ENCODE results near the gene ZNF839.
"Not testable (repeated sequence)": the region's sequence is repeated elsewhere in the genome, so short reads cannot be mapped to it uniquely, and the experiment has no call there.

The ZNF839 gene

DNA sequence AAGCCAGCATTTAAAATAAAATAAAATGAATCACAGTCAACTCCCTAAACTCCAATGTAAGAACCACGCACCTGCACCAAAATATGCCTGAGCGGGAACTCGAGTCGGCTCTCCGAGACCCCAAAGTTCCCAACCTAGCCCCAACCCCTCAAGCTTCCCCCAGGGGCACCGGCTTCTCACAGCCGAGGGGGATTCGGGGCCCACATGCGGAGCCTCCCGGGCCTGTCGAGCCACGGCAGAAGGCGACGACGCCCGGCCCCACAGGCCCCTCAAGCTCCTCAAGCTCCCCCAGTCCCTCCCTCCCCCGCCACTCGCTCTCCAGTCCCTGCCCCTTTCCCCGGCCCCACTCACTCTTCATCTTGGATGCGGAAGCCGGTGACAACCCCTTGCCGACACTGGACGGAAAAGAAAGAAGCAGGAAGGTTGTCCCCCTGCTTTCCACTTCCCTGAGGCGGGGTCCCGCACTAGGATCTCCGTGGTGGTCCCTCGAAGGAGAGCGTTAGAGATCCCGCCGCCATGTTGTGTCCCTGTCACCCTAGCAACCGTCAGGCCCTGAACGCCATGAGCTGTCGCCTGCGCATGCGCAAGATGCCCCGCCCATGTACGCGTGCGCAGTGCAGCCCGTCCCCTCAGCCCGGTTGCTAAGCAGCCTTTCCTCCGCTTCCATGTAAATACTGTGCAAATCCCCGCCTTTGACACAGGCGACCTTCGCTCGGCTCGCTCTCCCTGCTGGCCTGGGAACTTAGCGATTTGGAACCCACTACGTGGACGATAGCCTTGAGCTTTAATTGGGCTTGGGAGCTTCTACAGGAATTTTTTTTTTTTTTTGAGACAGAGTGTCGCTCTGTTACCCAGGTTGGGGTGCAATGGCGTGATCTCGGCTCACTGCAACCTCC lies 14.7 kb upstream of the ZNF839 start, which contains the start of gene MOK:
TSS of gene MOK (minus strand) at position 554 of the 896 bp plus-strand sequence. CDS start at position 358, 196 bp downstream.
- DNase-seq (ENCODE audit: extremely low spot score, insufficient read length, low read depth) = peak; percentile 97

DNA sequence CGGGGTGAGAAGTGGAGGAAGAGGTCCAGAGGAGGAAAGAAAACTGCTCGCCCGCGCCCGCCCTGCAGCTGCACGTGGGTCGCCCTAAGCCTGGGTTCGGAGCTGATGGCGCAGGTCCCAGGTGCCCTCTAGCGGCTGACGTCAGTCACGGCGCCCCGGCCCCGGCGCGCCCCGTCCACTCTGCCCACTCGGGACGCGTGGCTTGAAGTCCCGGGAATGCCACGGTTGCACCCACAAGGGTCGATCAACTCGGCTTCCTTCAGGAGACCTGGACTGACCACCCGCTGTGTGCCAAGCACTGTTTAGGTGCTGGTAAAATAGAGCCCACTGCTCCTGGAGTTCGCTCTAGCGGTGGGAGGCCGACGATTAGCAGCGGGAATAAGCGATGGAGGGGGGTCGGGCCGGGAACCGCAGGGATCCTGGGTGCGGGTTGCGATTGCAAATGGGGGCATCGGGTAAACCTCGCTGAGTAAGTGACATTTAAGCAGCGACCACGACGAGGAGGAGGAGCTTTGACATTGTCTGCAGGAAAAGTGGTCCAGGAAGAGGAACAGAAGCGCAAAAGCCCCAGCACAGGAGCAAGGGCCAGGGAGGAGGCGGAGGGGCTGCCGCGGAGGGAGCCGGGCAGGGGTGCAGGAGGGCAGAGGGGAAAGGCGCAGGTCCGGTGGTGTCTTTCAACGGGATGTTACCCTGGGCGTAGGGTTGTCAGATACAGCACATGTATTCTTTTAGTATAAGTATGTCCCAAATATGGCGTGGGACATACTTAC lies 5.1 kb upstream of the ZNF839 start:
- FAIRE-seq (peak; percentile 78), DNase-seq (ENCODE audit: extremely low spot score, insufficient read length, low read depth) (peak; percentile 65)

More for the DNA sequence above, 14.7 kb upstream of the ZNF839 start, which contains the start of gene MOK:
- peak; percentile 93 for FAIRE-seq

DNA sequence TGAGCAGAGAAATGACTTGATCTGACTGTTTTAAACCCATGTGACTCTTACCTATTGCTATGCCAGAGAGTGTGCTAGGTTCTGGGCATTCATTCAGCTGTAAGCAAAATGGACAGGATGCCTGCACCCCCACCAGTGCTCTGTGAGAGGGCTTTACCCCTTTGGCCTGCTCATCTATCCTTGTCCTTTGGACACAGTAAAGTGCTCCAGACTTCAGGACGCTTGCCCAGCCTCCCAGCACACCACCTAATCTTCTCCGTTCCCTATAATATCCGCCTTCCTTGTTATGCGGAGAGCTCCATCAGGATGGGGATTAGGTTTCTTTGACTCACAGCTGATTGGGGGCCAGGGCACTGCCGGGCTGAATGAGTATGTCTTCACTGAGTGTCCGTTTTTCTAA lies 4.4 kb upstream of the ZNF839 start:
- DNase-seq (ENCODE audit: extremely low spot score, insufficient read length, low read depth) = no peak
- FAIRE-seq = no peak

DNA sequence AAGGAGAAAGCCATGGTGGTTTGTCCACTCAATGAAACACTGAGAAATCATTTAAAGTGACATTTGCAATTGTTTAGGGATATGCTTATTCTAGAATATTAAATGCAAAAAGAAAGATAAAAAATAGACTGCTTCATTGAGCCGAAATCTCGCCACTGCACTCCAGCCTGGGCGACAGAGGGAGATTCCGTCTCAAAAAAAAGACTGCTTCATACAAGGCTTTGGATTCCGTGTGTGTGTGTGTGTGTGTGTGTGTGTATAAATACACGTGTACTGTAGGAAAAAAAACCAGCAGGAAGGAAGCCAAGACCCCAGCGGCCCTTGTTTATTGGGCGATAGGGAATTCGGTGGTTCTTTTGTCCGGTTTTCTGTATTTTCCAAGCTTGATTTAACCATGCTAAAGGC lies 3.2 kb upstream of the ZNF839 start:
- DNase-seq (ENCODE audit: extremely low spot score, insufficient read length, low read depth) (no peak), FAIRE-seq (no peak)

GRCh38 chr14:102316743-102317563 lies 2.6 kb upstream of the ZNF839 start:
- DNase-seq (ENCODE audit: extremely low spot score, insufficient read length, low read depth) (peak; percentile 83), FAIRE-seq (peak; percentile 84)

- DNase-seq (ENCODE audit: extremely low spot score, insufficient read length, low read depth) = no peak
- no peak for FAIRE-seq
Observed at GRCh38 chr14:102317564-102318248, 1.8 kb upstream of the ZNF839 start.

DNA sequence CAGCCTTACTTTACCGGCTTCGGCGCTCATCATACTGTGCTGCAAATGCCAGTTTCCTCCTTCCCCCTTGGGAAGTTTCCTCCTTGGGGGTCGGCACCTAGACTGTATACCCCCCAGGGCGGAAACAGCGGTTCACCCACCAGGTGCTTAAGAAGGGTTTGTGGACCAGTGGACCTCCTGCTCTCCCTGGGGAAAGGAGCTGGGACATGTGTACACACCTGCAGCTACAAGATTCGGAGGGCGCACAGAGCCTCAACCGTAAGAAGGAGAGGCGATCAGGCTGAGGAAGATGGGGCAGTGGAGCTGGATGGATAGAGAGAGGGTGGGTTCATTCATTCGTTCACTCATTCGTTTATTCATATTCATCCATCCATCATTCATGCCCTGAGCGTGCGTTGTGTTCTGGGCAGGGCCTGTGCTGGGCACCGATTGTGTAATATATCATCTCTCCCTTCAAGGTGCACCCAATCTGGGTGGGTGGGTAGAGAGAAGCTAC lies 717 bp upstream of the ZNF839 start:
- no peak for DNase-seq (ENCODE audit: extremely low spot score, insufficient read length, low read depth)
- no peak for FAIRE-seq

DNA sequence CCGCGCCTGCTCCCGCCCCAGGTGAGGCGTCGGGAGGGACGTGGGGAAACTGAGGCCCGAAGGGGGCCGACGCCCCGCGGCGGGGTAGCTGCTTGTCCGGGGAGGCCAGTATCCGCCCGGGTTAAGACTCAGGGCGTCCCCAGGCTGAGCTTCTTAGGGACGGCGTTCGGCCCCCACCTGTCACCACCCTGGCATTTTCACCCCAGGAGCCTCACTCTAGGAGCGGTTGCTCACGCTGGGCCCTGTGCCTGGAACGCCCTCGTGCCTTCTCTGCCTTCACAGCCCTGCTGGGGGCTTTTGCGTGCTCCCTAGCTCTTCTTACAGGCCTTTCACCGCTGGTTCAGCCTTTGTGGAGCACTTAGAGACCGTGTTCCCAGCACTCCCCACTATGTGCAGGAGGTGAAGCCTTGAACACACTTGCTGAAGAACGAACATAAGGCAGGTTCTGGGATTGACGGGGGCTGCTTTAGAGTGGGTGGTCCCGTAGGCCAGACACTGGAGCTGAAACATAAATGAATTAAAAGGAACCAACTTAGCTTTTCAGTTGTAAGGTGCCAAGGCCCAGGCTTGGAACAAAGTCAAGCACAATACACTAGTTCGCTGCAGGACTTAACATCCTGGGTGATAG lies 601 bp downstream of the ZNF839 start:
- FAIRE-seq (no peak), DNase-seq (ENCODE audit: extremely low spot score, insufficient read length, low read depth) (peak; percentile 8)

DNA sequence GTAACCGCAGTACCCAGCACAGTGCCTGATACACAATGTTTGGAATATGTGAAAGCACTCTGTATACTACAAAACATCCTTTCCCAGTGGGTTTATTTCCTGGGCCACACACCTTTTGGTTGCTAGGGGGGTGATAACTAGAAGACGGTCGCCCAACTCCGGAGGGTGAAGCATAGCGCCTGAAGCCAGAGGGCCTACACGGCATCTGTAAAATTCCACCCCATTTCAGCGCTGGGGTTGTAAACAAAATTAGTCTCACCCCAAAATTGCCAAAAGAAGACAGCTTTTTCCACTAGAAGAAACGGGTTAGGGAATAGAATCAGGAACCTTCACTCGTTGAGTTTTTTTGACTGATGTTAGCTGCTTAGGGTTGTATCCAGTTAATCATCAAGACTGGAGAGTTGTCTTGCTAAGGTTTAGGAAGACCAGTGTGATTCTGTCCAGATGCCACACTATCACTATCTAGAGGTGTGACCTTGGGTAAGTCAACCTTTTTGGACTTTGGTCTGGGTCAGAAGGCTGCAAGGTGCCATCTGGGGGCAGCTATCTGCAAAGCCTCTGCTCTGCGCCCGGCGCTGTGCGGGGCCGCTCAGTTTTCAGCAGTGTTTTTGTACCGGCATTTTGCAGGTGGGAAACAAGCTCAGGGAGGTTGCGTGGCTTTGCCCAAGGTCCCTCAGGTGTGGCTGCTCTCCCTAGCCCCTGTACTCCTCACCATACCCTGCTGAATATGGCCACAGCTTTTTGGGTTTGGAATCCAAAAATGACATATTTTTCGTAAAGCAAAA lies 1.3 kb downstream of the ZNF839 start:
- no peak for FAIRE-seq
- DNase-seq (ENCODE audit: extremely low spot score, insufficient read length, low read depth) = no peak

DNA sequence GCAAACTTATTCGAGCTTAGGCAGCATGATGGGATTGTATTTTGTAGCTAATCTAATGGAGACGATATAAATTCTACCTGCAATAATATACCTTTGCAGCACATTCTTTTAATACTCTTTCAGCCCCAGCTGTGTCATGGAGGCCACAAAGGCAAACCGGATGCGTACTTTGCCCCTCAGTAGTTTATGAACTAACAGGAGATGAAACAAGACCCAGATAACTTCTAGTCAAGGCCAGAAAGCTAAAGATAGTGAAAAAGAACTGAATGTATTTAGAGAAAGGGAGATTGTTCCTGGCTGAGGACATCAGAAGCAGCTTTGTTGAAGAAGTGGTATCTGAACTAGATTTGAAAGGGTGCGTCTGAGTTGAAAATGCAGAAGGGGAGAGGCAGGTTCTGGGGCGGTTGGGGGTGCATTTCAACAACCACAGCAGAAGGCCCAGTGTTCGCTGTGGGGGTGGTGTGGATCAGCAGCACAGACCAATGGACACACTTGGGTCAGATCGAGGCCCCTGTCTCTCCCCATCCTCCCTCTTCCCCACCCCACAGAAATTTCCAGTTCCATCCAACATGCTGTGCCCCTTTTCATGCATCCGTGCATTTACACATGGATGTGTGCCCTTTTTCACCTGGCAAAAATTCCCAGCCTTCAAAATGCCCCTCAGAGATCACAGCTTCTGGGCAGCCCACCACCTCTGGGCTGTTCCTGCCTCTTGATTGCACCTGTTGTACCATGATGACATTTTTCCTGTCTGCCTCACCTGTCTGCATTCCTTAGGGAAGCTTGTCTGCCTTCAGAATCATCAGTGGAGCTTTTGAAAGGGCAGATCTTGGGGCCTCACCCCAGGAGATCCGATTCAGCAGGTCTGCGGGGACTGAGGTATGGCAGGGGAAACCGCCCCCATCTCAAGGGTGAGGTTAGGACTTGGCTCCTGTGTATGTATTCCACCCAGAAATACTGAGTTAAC lies 2.2 kb downstream of the ZNF839 start:
- DNase-seq (ENCODE audit: extremely low spot score, insufficient read length, low read depth) (no peak), FAIRE-seq (no peak)

GRCh38 chr14:102323102-102323501 lies 3.6 kb downstream of the ZNF839 start:
- peak; percentile 73 for FAIRE-seq
- no peak for DNase-seq (ENCODE audit: extremely low spot score, insufficient read length, low read depth)

GRCh38 chr14:102325791-102326345 lies 6.3 kb downstream of the ZNF839 start:
- FAIRE-seq (no peak), DNase-seq (ENCODE audit: extremely low spot score, insufficient read length, low read depth) (no peak)

GRCh38 chr14:102326583-102326982 lies 7.0 kb downstream of the ZNF839 start:
- DNase-seq (ENCODE audit: extremely low spot score, insufficient read length, low read depth) (no peak), FAIRE-seq (no peak)

DNA sequence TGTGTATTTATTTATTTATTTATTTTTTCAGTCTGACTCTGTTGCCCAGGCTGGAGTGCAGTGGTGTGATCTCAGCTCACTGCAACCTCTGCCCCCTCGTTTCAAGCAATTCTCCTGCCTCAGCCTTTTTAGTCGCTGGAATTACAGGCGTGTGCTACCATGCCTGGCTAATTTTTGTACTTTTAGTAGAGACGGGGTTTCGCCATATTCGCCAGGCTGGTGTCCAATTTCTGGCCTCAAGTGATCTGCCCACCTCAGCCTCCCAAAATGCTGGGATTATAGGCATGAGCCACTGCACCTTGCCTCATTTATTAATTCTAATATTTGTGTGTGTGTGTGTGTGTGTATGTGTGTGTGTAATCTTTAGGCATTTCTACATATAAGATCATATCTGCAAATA lies 9.8 kb downstream of the ZNF839 start:
- DNase-seq (ENCODE audit: extremely low spot score, insufficient read length, low read depth); FAIRE-seq: not testable (repeated sequence)

DNA sequence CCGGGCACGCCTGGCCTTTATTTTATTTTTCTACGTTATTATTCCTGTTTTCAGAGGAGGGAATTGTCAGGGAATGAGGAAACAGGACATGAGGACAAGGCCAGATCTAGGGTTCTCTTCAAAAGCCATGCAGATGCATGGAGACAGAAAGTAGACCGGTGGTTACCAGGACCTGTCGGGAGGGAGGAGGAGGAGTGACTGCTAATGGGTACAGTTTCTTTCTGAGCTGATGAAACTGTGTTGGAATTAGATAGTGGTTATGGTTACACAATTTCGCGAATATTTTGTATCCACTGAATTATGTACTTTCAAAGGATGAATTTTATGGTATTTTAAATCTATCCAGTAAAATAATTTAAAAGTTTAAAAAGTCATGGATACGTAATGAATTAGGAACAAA lies 11.3 kb downstream of the ZNF839 start:
- FAIRE-seq (no peak), DNase-seq (ENCODE audit: extremely low spot score, insufficient read length, low read depth) (no peak)

DNA sequence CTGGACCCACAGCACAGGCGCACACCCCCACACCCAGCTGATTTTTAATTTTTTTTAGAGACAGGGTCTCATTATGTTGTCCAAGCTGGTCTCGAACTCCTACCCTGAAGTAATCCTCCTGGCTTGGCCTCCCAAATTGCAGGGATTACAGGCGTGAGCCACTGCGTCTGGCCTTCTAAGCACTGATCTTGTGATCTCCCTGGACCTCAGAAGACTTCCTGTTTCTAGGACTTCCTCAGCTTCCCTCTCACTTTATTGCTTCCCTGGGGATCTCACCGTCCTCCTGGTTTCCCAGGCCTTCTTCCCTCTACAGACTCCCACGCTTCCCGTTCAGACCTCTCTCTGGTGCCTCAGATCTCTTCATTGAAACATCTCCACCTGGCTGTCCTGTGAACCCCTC lies 13.8 kb downstream of the ZNF839 start:
- no peak for FAIRE-seq

More for the DNA sequence above, 13.8 kb downstream of the ZNF839 start:
- DNase-seq (ENCODE audit: extremely low spot score, insufficient read length, low read depth) = no peak

All from GM18507 (cell line).